Liver (tissue), 9 donors: ENCODE data around the gene TBC1D7. TPM values are rescaled to one million over a fixed set of nuclear protein-coding genes. Genes with fewer than 3 reads are reported as not detected.

ENCODE experiments used
- DNase-seq: peaks from one replicate; pipeline ENCODE4 v3.0.0-alpha.2; 2017; ENCODE audit warnings: low spot score
- H3K27ac ChIP-seq, 2 donors: one replicate each; pipeline ENCODE4 v1.7.0; 2013; ENCODE audit warnings: inconsistent platforms in 2 of 2, low read length in 2 of 2, control low read depth in 1 of 2, low read depth in 1 of 2, mild to moderate bottlenecking in 1 of 2
- H3K27me3 ChIP-seq, 4 donors: one replicate each; pipeline versions ENCODE4 v1.6.1 to v1.7.0; 2013; ENCODE audit warnings: low read length in 3 of 4, inconsistent platforms in 1 of 4, mild to moderate bottlenecking in 1 of 4, moderate library complexity in 1 of 4; ENCODE audit not compliant: control insufficient read depth in 4 of 4, insufficient read depth in 4 of 4
- H3K36me3 ChIP-seq, 4 donors: one replicate each; pipeline versions ENCODE4 v1.6.1 to v1.7.0; 2013; ENCODE audit warnings: low read length in 3 of 4, mild to moderate bottlenecking in 3 of 4, low read depth in 1 of 4, moderate library complexity in 1 of 4; ENCODE audit not compliant: control insufficient read depth in 4 of 4, insufficient read depth in 3 of 4
- H3K4me1 ChIP-seq, 4 donors: one replicate each; pipeline versions ENCODE4 v1.6.1 to v1.7.0; 2013; ENCODE audit warnings: low read length in 3 of 4, mild to moderate bottlenecking in 3 of 4, moderate library complexity in 1 of 4; ENCODE audit not compliant: control insufficient read depth in 4 of 4, insufficient read depth in 4 of 4
- H3K4me3 ChIP-seq, 3 donors: one replicate each; pipeline versions ENCODE4 v1.6.1 to v1.7.0; 2013; ENCODE audit warnings: low read length in 3 of 3, control low read depth in 1 of 3, low read depth in 1 of 3, mild to moderate bottlenecking in 1 of 3
- H3K9ac ChIP-seq, 2 donors: one replicate each; pipeline ENCODE4 v1.7.0; 2013; ENCODE audit warnings: low read length in 2 of 2, mild to moderate bottlenecking in 2 of 2, moderate library complexity in 2 of 2, control low read depth in 1 of 2, low read depth in 1 of 2
- H3K9me3 ChIP-seq, 4 donors: one replicate each; pipeline versions ENCODE4 v1.6.1 to v1.7.0; 2013; ENCODE audit warnings: low read length in 3 of 4; ENCODE audit not compliant: control insufficient read depth in 4 of 4
- EGR1 ChIP-seq, 2 donors: IDR thresholded peaks; 2 replicates each; pipeline ENCODE4 v1.6.1; 2016 to 2018; ENCODE audit warnings: antibody characterized with exemption in 2 of 2, low read depth in 2 of 2
- FOXA1 ChIP-seq: IDR thresholded peaks from 2 replicates; pipeline ENCODE4 v1.6.1; 2016; ENCODE audit warnings: antibody characterized with exemption
- FOXA2 ChIP-seq: IDR thresholded peaks from 2 replicates; pipeline ENCODE4 v1.6.1; 2016; ENCODE audit warnings: antibody characterized with exemption
- GABPA ChIP-seq, 2 donors: IDR thresholded peaks in 1 of 2; conservative IDR thresholded peaks in 1 of 2; 2 replicates each; pipeline ENCODE4 v1.6.1; 2016; ENCODE audit warnings: antibody characterized with exemption in 2 of 2, mild to moderate bottlenecking in 1 of 2, moderate library complexity in 1 of 2
- HNF4A ChIP-seq, 2 donors: conservative IDR thresholded peaks; 2 replicates each; pipeline ENCODE4 v1.6.1; 2016; ENCODE audit warnings: antibody characterized with exemption in 2 of 2, mild to moderate bottlenecking in 2 of 2
- HNF4G ChIP-seq: IDR thresholded peaks from 2 replicates; pipeline ENCODE4 v1.6.1; 2016; ENCODE audit warnings: antibody characterized with exemption
- JUND ChIP-seq, 2 donors: IDR thresholded peaks; 2 replicates each; pipeline ENCODE4 v1.6.1; 2016; ENCODE audit warnings: antibody characterized with exemption in 2 of 2
- NR2F2 ChIP-seq: IDR thresholded peaks from 2 replicates; pipeline ENCODE4 v1.6.1; 2016; ENCODE audit warnings: antibody characterized with exemption
- RAD21 ChIP-seq, 2 donors: IDR thresholded peaks; 2 replicates each; pipeline ENCODE4 v1.6.1; 2016; ENCODE audit warnings: antibody characterized with exemption in 2 of 2, mild to moderate bottlenecking in 2 of 2
- RXRA ChIP-seq, 2 donors: IDR thresholded peaks; 2 replicates each; pipeline ENCODE4 v1.6.1; 2017 to 2018; ENCODE audit warnings: antibody characterized with exemption in 2 of 2, mild to moderate bottlenecking in 1 of 2
- SP1 ChIP-seq: IDR thresholded peaks from 2 replicates; pipeline ENCODE4 v1.6.1; 2018; ENCODE audit warnings: antibody characterized with exemption, mild to moderate bottlenecking
- TAF1 ChIP-seq: conservative IDR thresholded peaks from 2 replicates; pipeline ENCODE4 v1.6.1; 2016; ENCODE audit warnings: antibody characterized with exemption, mild to moderate bottlenecking
- YY1 ChIP-seq: IDR thresholded peaks from 2 replicates; pipeline ENCODE4 v1.6.1; 2016; ENCODE audit warnings: antibody characterized with exemption, mild to moderate bottlenecking
- WGBS: extraction: QIAGEN DNeasy Blood & Tissue Kit; methylation state at CpG from one replicate; pipeline ENCODE4 v1.1.7; 2013; 5-methylcytosine and 5-hydroxymethylcytosine counted together
- polyA plus RNA-seq, 2 donors: library from polyadenylated mRNA; stranded (reverse) in 1 of 2; unstranded in 1 of 2; fragments of 200-250 nt in 1 of 2; fragments of >200 nt in 1 of 2; fragmentation: Nextera tagmentation in 1 of 2; extraction: Ambion mirVana in 1 of 2; gene quantifications; one replicate each; pipeline versions ENCODE4 v1.2.1 to v1.2.3, GENCODE V29; 2013 to 2015
- total RNA-seq, 2 donors: library from RNA; depleted of rRNA; stranded (reverse); fragments of >200 nt; gene quantifications; one replicate each; pipeline ENCODE4 v1.2.3, GENCODE V29; 2014
- TF ChIP-seq, protein P1 (sequence below): IDR thresholded peaks from 2 replicates; pipeline ENCODE4 v1.6.1; 2016; ENCODE audit warnings: antibody characterized with exemption
- TF ChIP-seq, protein P2 (sequence below): IDR thresholded peaks from 2 replicates; pipeline ENCODE4 v1.6.1; 2016; ENCODE audit warnings: antibody characterized with exemption, mild to moderate bottlenecking
- TF ChIP-seq, protein P3 (sequence below): fragments of 150-350 bp; IDR thresholded peaks from 2 replicates; pipeline ENCODE4 v1.5.1; 2017; ENCODE audit warnings: improper control_type of control experiment, low read depth, low read length; ENCODE audit not compliant: missing input control
- TF ChIP-seq, protein P4 (sequence below): IDR thresholded peaks from 2 replicates; pipeline ENCODE4 v1.6.1; 2016; ENCODE audit warnings: antibody characterized with exemption
- TF ChIP-seq, protein P5 (sequence below): IDR thresholded peaks from 2 replicates; pipeline ENCODE4 v1.6.1; 2016; ENCODE audit warnings: antibody characterized with exemption
- donor health status: healthy.
- donor health status: healthy.
- donor health status: healthy.
- donor health status: healthy.
- donor health status: healthy.

TBC1D7 gene
- total and polyA plus RNA-seq, 4 donors, result 9.6 to 18.8 (median 10.6) TPM

DNA sequence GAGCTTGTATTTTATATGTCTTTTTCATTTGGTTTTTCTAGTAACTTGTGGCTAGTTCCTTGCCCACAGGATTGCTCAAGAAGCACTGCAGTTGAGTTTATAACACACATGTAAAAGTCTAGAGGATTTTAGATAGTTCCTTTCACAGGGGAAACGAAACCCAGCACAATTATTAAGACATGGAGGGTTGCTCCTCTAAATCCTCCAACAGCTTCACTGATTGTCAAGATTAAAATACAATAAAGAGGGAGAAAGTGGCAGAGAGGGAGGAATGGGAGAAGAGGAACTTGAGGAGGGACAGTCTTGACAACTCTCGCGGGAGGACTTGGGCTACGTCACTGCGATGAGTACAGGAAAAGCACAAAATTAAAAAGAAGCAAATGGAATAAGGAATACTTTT lies 9.7 kb upstream of the TBC1D7 start:
- H3K36me3 ChIP-seq, result no peaks in the 10 kb centered on the region
- no peaks in the 10 kb centered on the region for H3K4me1 ChIP-seq
- TF ChIP-seq RXRA (IDR thresholded peaks at IDR 0.05) (no peak), FOXA1 (no peak), HNF4G (no peak), EGR1 (IDR thresholded peaks at IDR 0.05; ENCODE audit: low read depth in 2 of 2) (no peak), HNF4A (conservative IDR thresholded peaks at IDR 0.05) (no peak), JUND (IDR thresholded peaks at IDR 0.05) (no peak), FOXA2 (no peak), SP1 (no peak), TAF1 (no peak), NR2F2 (no peak), GABPA (IDR thresholded peaks at IDR 0.05 in 1 of 2, conservative IDR thresholded peaks at IDR 0.05 in 1 of 2) (no peak), RAD21 (IDR thresholded peaks at IDR 0.05) (no peak), YY1 (no peak)
- TF ChIP-seq, protein P1, sequence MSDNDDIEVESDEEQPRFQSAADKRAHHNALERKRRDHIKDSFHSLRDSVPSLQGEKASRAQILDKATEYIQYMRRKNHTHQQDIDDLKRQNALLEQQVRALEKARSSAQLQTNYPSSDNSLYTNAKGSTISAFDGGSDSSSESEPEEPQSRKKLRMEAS, result no peak
- TF ChIP-seq, protein P2, sequence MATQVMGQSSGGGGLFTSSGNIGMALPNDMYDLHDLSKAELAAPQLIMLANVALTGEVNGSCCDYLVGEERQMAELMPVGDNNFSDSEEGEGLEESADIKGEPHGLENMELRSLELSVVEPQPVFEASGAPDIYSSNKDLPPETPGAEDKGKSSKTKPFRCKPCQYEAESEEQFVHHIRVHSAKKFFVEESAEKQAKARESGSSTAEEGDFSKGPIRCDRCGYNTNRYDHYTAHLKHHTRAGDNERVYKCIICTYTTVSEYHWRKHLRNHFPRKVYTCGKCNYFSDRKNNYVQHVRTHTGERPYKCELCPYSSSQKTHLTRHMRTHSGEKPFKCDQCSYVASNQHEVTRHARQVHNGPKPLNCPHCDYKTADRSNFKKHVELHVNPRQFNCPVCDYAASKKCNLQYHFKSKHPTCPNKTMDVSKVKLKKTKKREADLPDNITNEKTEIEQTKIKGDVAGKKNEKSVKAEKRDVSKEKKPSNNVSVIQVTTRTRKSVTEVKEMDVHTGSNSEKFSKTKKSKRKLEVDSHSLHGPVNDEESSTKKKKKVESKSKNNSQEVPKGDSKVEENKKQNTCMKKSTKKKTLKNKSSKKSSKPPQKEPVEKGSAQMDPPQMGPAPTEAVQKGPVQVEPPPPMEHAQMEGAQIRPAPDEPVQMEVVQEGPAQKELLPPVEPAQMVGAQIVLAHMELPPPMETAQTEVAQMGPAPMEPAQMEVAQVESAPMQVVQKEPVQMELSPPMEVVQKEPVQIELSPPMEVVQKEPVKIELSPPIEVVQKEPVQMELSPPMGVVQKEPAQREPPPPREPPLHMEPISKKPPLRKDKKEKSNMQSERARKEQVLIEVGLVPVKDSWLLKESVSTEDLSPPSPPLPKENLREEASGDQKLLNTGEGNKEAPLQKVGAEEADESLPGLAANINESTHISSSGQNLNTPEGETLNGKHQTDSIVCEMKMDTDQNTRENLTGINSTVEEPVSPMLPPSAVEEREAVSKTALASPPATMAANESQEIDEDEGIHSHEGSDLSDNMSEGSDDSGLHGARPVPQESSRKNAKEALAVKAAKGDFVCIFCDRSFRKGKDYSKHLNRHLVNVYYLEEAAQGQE, result no peak
- TF ChIP-seq, protein P3, sequence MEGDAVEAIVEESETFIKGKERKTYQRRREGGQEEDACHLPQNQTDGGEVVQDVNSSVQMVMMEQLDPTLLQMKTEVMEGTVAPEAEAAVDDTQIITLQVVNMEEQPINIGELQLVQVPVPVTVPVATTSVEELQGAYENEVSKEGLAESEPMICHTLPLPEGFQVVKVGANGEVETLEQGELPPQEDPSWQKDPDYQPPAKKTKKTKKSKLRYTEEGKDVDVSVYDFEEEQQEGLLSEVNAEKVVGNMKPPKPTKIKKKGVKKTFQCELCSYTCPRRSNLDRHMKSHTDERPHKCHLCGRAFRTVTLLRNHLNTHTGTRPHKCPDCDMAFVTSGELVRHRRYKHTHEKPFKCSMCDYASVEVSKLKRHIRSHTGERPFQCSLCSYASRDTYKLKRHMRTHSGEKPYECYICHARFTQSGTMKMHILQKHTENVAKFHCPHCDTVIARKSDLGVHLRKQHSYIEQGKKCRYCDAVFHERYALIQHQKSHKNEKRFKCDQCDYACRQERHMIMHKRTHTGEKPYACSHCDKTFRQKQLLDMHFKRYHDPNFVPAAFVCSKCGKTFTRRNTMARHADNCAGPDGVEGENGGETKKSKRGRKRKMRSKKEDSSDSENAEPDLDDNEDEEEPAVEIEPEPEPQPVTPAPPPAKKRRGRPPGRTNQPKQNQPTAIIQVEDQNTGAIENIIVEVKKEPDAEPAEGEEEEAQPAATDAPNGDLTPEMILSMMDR, result no peak
- TF ChIP-seq, protein P4, sequence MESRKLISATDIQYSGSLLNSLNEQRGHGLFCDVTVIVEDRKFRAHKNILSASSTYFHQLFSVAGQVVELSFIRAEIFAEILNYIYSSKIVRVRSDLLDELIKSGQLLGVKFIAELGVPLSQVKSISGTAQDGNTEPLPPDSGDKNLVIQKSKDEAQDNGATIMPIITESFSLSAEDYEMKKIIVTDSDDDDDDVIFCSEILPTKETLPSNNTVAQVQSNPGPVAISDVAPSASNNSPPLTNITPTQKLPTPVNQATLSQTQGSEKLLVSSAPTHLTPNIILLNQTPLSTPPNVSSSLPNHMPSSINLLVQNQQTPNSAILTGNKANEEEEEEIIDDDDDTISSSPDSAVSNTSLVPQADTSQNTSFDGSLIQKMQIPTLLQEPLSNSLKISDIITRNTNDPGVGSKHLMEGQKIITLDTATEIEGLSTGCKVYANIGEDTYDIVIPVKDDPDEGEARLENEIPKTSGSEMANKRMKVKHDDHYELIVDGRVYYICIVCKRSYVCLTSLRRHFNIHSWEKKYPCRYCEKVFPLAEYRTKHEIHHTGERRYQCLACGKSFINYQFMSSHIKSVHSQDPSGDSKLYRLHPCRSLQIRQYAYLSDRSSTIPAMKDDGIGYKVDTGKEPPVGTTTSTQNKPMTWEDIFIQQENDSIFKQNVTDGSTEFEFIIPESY, result no peak
- TF ChIP-seq, protein P5, sequence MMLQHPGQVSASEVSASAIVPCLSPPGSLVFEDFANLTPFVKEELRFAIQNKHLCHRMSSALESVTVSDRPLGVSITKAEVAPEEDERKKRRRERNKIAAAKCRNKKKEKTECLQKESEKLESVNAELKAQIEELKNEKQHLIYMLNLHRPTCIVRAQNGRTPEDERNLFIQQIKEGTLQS, result no peak
- no peak for DNase-seq
- 84% methylated on average over 5 of the region's 5 CpGs for WGBS
- no peak overlapping the region for H3K4me3 ChIP-seq
- no peaks in the 10 kb centered on the region for H3K27me3 ChIP-seq
- H3K9ac ChIP-seq, result no peak overlapping the region
- H3K9me3 ChIP-seq, result no peaks in the 10 kb centered on the region
- no peak overlapping the region for H3K27ac ChIP-seq
